Suprapubic skin (tissue), 4 donors: Measurements from ENCODE around the gene POLR3E. TPM values are rescaled to one million over a fixed set of nuclear protein-coding genes. Genes with fewer than 3 reads are reported as not detected.

Experiments used
- DNase-seq, 2 donors: peaks; one replicate each; pipeline ENCODE4 v3.0.0-alpha.2; 2019; ENCODE audit warnings: low spot score in 2 of 2
- H3K27ac ChIP-seq: fragments of 200-600 bp; sonication (generic); one replicate; pipeline ENCODE4 v1.5.1; 2019
- H3K27me3 ChIP-seq: fragments of 200-600 bp; sonication (generic); one replicate; pipeline ENCODE4 v1.5.1; 2019
- H3K36me3 ChIP-seq: fragments of 200-600 bp; sonication (generic); one replicate; pipeline ENCODE4 v1.5.1; 2019
- H3K4me1 ChIP-seq: fragments of 200-600 bp; sonication (generic); one replicate; pipeline ENCODE4 v1.5.1; 2019
- H3K4me3 ChIP-seq: fragments of 200-600 bp; sonication (generic); one replicate; pipeline ENCODE4 v1.5.1; 2019; ENCODE audit warnings: mild to moderate bottlenecking
- H3K9me3 ChIP-seq: fragments of 200-600 bp; sonication (generic); one replicate; pipeline ENCODE4 v1.5.1; 2019
- CTCF ChIP-seq, 2 donors: fragments of 200-600 bp in 1 of 2; fragments of 450-650 bp in 1 of 2; sonication (generic) in 1 of 2; IDR thresholded peaks; one replicate each; pipeline ENCODE4 v1.5.1; 2016 to 2019; ENCODE audit warnings: antibody characterized with exemption in 2 of 2, mild to moderate bottlenecking in 1 of 2, moderate library complexity in 1 of 2
- EP300 ChIP-seq: sonication (generic); formaldehyde crosslinking; IDR thresholded peaks from one replicate; pipeline ENCODE4 v1.6.1; 2017; ENCODE audit warnings: antibody characterized with exemption
- POLR2A ChIP-seq, 2 donors: fragments of 450-650 bp; IDR thresholded peaks; one replicate each; pipeline ENCODE4 v1.6.1; 2017; ENCODE audit warnings: antibody characterized with exemption in 2 of 2, mild to moderate bottlenecking in 2 of 2, moderate library complexity in 2 of 2
- POLR2AphosphoS5 ChIP-seq, 3 donors: sonication (generic); formaldehyde crosslinking; IDR thresholded peaks; one replicate each; pipeline ENCODE4 v1.6.1; 2017; ENCODE audit warnings: antibody characterized with exemption in 3 of 3
- WGBS: methylation state at CpG from one replicate; pipeline ENCODE4 v1.1.5; 2018; 5-methylcytosine and 5-hydroxymethylcytosine counted together
- total RNA-seq, 4 donors: library from RNA; depleted of rRNA; stranded (reverse); fragments of >200 nt; gene quantifications; one replicate each; pipeline ENCODE4 v1.1.0, GENCODE V29; 2016

Gene POLR3E
- total RNA-seq, 4 donors from 2014 or later = 63.3 to 116 (median 89.0) TPM

- Histone ChIP-seq H3K27me3 (no peaks in the 10 kb centered on the region), H3K9me3 (no peaks in the 10 kb centered on the region), H3K36me3 (peaks cover 46% of the 10 kb centered on the region), H3K4me1 (no peaks in the 10 kb centered on the region), H3K4me3 (no peak overlapping the region), H3K27ac (no peak overlapping the region)
- DNase-seq = no peak
- TF ChIP-seq CTCF (IDR thresholded peaks at IDR 0.05) (no peak), POLR2AphosphoS5 (IDR thresholded peaks at IDR 0.05) (no peak), EP300 (no peak), POLR2A (IDR thresholded peaks at IDR 0.05) (no peak)
Measured at GRCh38 chr16:22337045-22337444, 39.8 kb downstream of the POLR3E start.

GRCh38 chr16:22337849-22338635, 40.8 kb downstream of the POLR3E start:
- TF ChIP-seq CTCF (IDR thresholded peaks at IDR 0.05) (no peak), EP300 (no peak), POLR2A (IDR thresholded peaks at IDR 0.05) (no peak), POLR2AphosphoS5 (IDR thresholded peaks at IDR 0.05) (no peak)
- Histone ChIP-seq H3K9me3 (no peaks in the 10 kb centered on the region), H3K27me3 (no peaks in the 10 kb centered on the region), H3K4me1 (no peaks in the 10 kb centered on the region), H3K36me3 (peaks cover 36% of the 10 kb centered on the region), H3K27ac (no peak overlapping the region), H3K4me3 (no peak overlapping the region)
- DNase-seq = no peak
- WGBS = 97% methylated on average over 4 of the region's 4 CpGs

- Histone ChIP-seq H3K27ac (no peak overlapping the region), H3K4me1 (no peaks in the 10 kb centered on the region), H3K9me3 (no peaks in the 10 kb centered on the region), H3K36me3 (peaks cover 11% of the 10 kb centered on the region), H3K27me3 (no peaks in the 10 kb centered on the region), H3K4me3 (no peak overlapping the region)
- DNase-seq = no peak
- no peak for TF ChIP-seq POLR2AphosphoS5 (IDR thresholded peaks at IDR 0.05)
- no peak for TF ChIP-seq EP300
- TF ChIP-seq POLR2A (IDR thresholded peaks at IDR 0.05) = no peak
- no peak for TF ChIP-seq CTCF (IDR thresholded peaks at IDR 0.05)
Measured at GRCh38 chr16:22340945-22341344, 43.7 kb downstream of the POLR3E start.

- TF ChIP-seq POLR2AphosphoS5 (IDR thresholded peaks at IDR 0.05) = no peak
- no peak for TF ChIP-seq CTCF (IDR thresholded peaks at IDR 0.05)
- TF ChIP-seq POLR2A (IDR thresholded peaks at IDR 0.05) = no peak
- no peak for TF ChIP-seq EP300
- H3K27me3 ChIP-seq = no peaks in the 10 kb centered on the region
Measured at GRCh38 chr16:22342082-22342481, 44.9 kb downstream of the POLR3E start.

GRCh38 chr16:22346483-22346882, 49.3 kb downstream of the POLR3E start:
- TF ChIP-seq EP300 = no peak
- TF ChIP-seq POLR2A (IDR thresholded peaks at IDR 0.05) = no peak
- no peak for TF ChIP-seq CTCF (IDR thresholded peaks at IDR 0.05)
- no peak for TF ChIP-seq POLR2AphosphoS5 (IDR thresholded peaks at IDR 0.05)
- no peaks in the 10 kb centered on the region for H3K27me3 ChIP-seq
- no peaks in the 10 kb centered on the region for H3K9me3 ChIP-seq
- H3K4me1 ChIP-seq = peaks cover 2% of the 10 kb centered on the region
- 66% methylated on average over 9 of the region's 9 CpGs for WGBS
- DNase-seq = no peak
- H3K4me3 ChIP-seq = no peak overlapping the region
- peaks cover 48% of the 10 kb centered on the region for H3K36me3 ChIP-seq
- no peak overlapping the region for H3K27ac ChIP-seq

More at GRCh38 chr16:22342082-22342481, 44.9 kb downstream of the POLR3E start:
- Histone ChIP-seq H3K36me3 (peaks cover 19% of the 10 kb centered on the region), H3K4me1 (no peaks in the 10 kb centered on the region), H3K4me3 (no peak overlapping the region), H3K9me3 (no peaks in the 10 kb centered on the region), H3K27ac (no peak overlapping the region)
- DNase-seq = no peak
- 98% methylated on average over 2 of the region's 2 CpGs for WGBS
